K562 (cell line): ENCODE measurements around the gene CLTC. TPM values are rescaled to one million over a fixed set of nuclear protein-coding genes. Genes with fewer than 3 reads are reported as not detected.

ENCODE experiments used
- ATAC-seq: fragments of 200-7000 bp; cut with Tn5 transposase; 3 replicates; pipeline ENCODE4 v1.9.1; 2020; ENCODE audit warnings: moderate library complexity
- BruUV-seq: library from RNA; stranded (reverse); fragments of 400-500 nt; replicated peaks from 2 replicates; lab custom pipeline; 2021; lab: Mats Ljungman, UMichigan
- CTCF ChIA-PET: fragments of 300-600 bp; formaldehyde crosslinking; extraction: SDS; loops from one replicate; lab custom pipeline; 2021; ENCODE audit warnings: low intra/inter-chr PET ratio; lab: Yijun Ruan, JAX
- POLR2A ChIA-PET: fragments of 300-600, 350-650 bp; sonication (Branson Sonifier 250); formaldehyde crosslinking; extraction: SDS; loops from one replicate; lab custom pipeline; 2021; ENCODE audit warnings: antibody characterized with exemption, inconsistent platforms; lab: Yijun Ruan, JAX
- DNase-seq, 4 experiments: peaks; one replicate each; pipeline versions ENCODE4 v3.0.0 to v3.0.0-alpha.2; 2011 to 2018; ENCODE audit warnings: low spot score in 3 of 4, mixed read lengths in 3 of 4; ENCODE audit errors: extremely low read depth in 1 of 4
- FAIRE-seq: peaks from 2 replicates; lab custom pipeline; 2011; peaks lifted over from hg19 to GRCh38; lab: Jason Lieb, UNC
- H2AFZ ChIP-seq: 2 replicates; pipeline ENCODE4 v1.6.0; 2011; ENCODE audit warnings: low read depth, low read length, control low read depth, inconsistent platforms
- H3K27ac ChIP-seq: fragments of 200-600 bp; 3 replicates; pipeline ENCODE4 v1.8.0; 2011; ENCODE audit warnings: low read depth, mild to moderate bottlenecking, control low read depth, inconsistent platforms, low read length, moderate library complexity, mixed read lengths; ENCODE audit errors: extremely low read depth
- H3K27me3 ChIP-seq, 2 experiments: fragments of 300-600 bp in 1 of 2; 2 replicates in 1 of 2; 3 replicates in 1 of 2; pipeline versions ENCODE4 v1.6.0 to v1.8.0; 2011; ENCODE audit warnings: inconsistent platforms in 2 of 2, low read length in 2 of 2, mild to moderate bottlenecking in 1 of 2, mixed read lengths in 1 of 2, moderate library complexity in 1 of 2; ENCODE audit not compliant: control insufficient read depth in 2 of 2, insufficient read depth in 2 of 2
- H3K36me3 ChIP-seq: fragments of 300-600 bp; 3 replicates; pipeline ENCODE4 v1.8.0; 2011; ENCODE audit warnings: mild to moderate bottlenecking, low read length, inconsistent platforms; ENCODE audit not compliant: control insufficient read depth, insufficient read depth
- H3K4me1 ChIP-seq, 2 experiments: fragments of 200-600 bp in 1 of 2; replicated peaks in 1 of 2; 2 replicates in 1 of 2; 3 replicates in 1 of 2; pipeline versions ENCODE4 v1.5.1 to v1.8.0; 2011; ENCODE audit warnings: inconsistent platforms in 2 of 2, low read length in 2 of 2, mild to moderate bottlenecking in 1 of 2, mixed read lengths in 1 of 2, moderate library complexity in 1 of 2; ENCODE audit not compliant: control insufficient read depth in 2 of 2, insufficient read depth in 2 of 2
- H3K4me2 ChIP-seq: 2 replicates; pipeline ENCODE4 v1.6.1; 2011; ENCODE audit warnings: low read length, control low read depth, inconsistent platforms, mixed read lengths; ENCODE audit not compliant: insufficient read depth
- H3K4me3 ChIP-seq: fragments of 200-600 bp; sonication (generic), shearing (Covaris generic); 2 replicates; pipeline ENCODE4 v1.5.1; 2016; ENCODE audit warnings: control low read depth, inconsistent platforms
- H3K79me2 ChIP-seq: fragments of 200-600 bp; 3 replicates; pipeline ENCODE4 v1.8.0; 2011; ENCODE audit warnings: low read length, inconsistent platforms; ENCODE audit not compliant: control insufficient read depth, insufficient read depth
- H3K9ac ChIP-seq, 2 experiments: 2 replicates each; pipeline versions ENCODE4 v1.6.0 to v1.6.1; 2011; ENCODE audit warnings: low read depth in 2 of 2, low read length in 2 of 2, control low read depth in 1 of 2, inconsistent platforms in 1 of 2, mild to moderate bottlenecking in 1 of 2, mixed read lengths in 1 of 2; ENCODE audit not compliant: insufficient read depth in 1 of 2
- H3K9me1 ChIP-seq: one replicate; pipeline ENCODE4 v1.6.0; 2011; ENCODE audit warnings: inconsistent platforms, mild to moderate bottlenecking, low read length, moderate library complexity; ENCODE audit not compliant: control insufficient read depth, insufficient read depth
- H3K9me3 ChIP-seq: replicated peaks from 2 replicates; pipeline ENCODE4 v1.5.1; 2011; ENCODE audit warnings: low read depth, low read length, inconsistent platforms; ENCODE audit not compliant: control insufficient read depth, insufficient read depth
- H4K20me1 ChIP-seq: replicated peaks from 2 replicates; pipeline ENCODE4 v1.6.1; 2011; ENCODE audit warnings: low read length, inconsistent platforms, mixed read lengths; ENCODE audit not compliant: control insufficient read depth, insufficient read depth
- ADNP ChIP-seq: fragments of 200-800 bp; sonication (Bioruptor generic); IDR thresholded peaks from 2 replicates; pipeline ENCODE4 v1.6.1; 2016; ENCODE audit warnings: missing genetic modification characterization, missing compliant biosample characterization
- ARID1B ChIP-seq: fragments of 450-650 bp; IDR thresholded peaks from 2 replicates; pipeline ENCODE4 v1.6.1; 2016; ENCODE audit warnings: antibody characterized with exemption, mild to moderate bottlenecking, inconsistent platforms
- BACH1 ChIP-seq: fragments of 200-800 bp; sonication (Bioruptor generic); IDR thresholded peaks from 2 replicates; pipeline ENCODE4 v1.6.1; 2016; ENCODE audit warnings: missing genetic modification characterization, missing compliant biosample characterization
- EP300 ChIP-seq: IDR thresholded peaks from 2 replicates; pipeline ENCODE4 v1.6.1; 2012; ENCODE audit warnings: low read length, improper control_type of control experiment
- FOXJ2 ChIP-seq: fragments of 200-800 bp; sonication (Bioruptor generic); IDR thresholded peaks from 2 replicates; pipeline ENCODE4 v1.6.1; 2016; ENCODE audit warnings: missing genetic modification characterization, missing compliant biosample characterization
- FOXJ3 ChIP-seq: sonication (generic); formaldehyde crosslinking; IDR thresholded peaks from 2 replicates; pipeline ENCODE4 v1.4.0; 2020; ENCODE audit warnings: mild to moderate bottlenecking, missing genetic modification reagents
- GTF2E2 ChIP-seq: fragments of 200-800 bp; sonication (Bioruptor generic); IDR thresholded peaks from 2 replicates; pipeline ENCODE4 v1.6.1; 2016; ENCODE audit warnings: missing genetic modification characterization, missing compliant biosample characterization
- MBD2 ChIP-seq: sonication (generic); IDR thresholded peaks from 2 replicates; pipeline ENCODE4 v1.6.1; 2016; ENCODE audit warnings: low read depth, borderline replicate concordance
- NKRF ChIP-seq: fragments of 450-650 bp; IDR thresholded peaks from 2 replicates; pipeline ENCODE4 v1.6.1; 2016; ENCODE audit warnings: borderline replicate concordance
- PML ChIP-seq: IDR thresholded peaks from 2 replicates; pipeline ENCODE4 v1.6.1; 2012; ENCODE audit warnings: low read length, inconsistent platforms
- WHSC1 ChIP-seq: IDR thresholded peaks from one replicate; pipeline ENCODE4 v1.6.1; 2012; ENCODE audit warnings: low read length, control low read depth, inconsistent platforms
- ZBTB17 ChIP-seq: fragments of 450-650 bp; formaldehyde crosslinking; IDR thresholded peaks from 2 replicates; pipeline ENCODE4 v1.4.0; 2020; ENCODE audit warnings: mild to moderate bottlenecking
- ZC3H11A ChIP-seq: IDR thresholded peaks from 2 replicates; pipeline ENCODE4 v1.6.1; 2012; ENCODE audit warnings: low read depth, low read length, improper control_type of control experiment
- ZKSCAN8 ChIP-seq: fragments of 200-800 bp; sonication (Bioruptor generic); IDR thresholded peaks from 2 replicates; pipeline ENCODE4 v1.6.1; 2016; ENCODE audit warnings: missing genetic modification characterization, missing compliant biosample characterization
- ZNF668 ChIP-seq: fragments of 250-450 bp; sonication (Bioruptor Pico); IDR thresholded peaks from 2 replicates; pipeline ENCODE4 v1.8.0; 2022; ENCODE audit warnings: mild to moderate bottlenecking, inconsistent platforms
- ZNF766 ChIP-seq: fragments of 200-800 bp; sonication (Bioruptor generic); conservative IDR thresholded peaks from 2 replicates; pipeline ENCODE4 v1.6.1; 2016; ENCODE audit warnings: missing genetic modification characterization, missing compliant biosample characterization
- WGBS: fragments of 100-300 bp; shearing (Covaris generic); methylation state at CpG from one replicate; pipeline ENCODE4 v1.1.6; 2016; ENCODE audit warnings: low coverage, mixed read lengths; ENCODE audit not compliant: insufficient coverage; ENCODE audit errors: missing lambda C conversion rate; 5-methylcytosine and 5-hydroxymethylcytosine counted together
- in situ Hi-C: fragments of 300-500 bp; cut with MboI; formaldehyde crosslinking; loops from 4 replicates; pipeline ENCODE4 v1.15.0; 2018; ENCODE audit warnings: inconsistent platforms, mixed read lengths
- intact Hi-C: fragments of 100-400 bp; cut with micrococcal nuclease; formaldehyde crosslinking; loops from 2 replicates; pipeline ENCODE4 v1.14.2; 2022
- polyA plus RNA-seq, 8 experiments: library from polyadenylated mRNA; depleted of rRNA in 4 of 8; stranded (reverse) in 5 of 8; unstranded in 3 of 8; fragments of >200 nt; fragmentation: Nextera tagmentation in 2 of 8; fragmentation: Illumina TruSeq in 1 of 8; extraction: Ambion mirVana in 2 of 8; extraction: Trizol in 1 of 8; gene quantifications; 2 replicates each; pipeline versions ENCODE4 v1.2.1 to v1.2.3, GENCODE V29; 2011 to 2014; ENCODE audit warnings: inconsistent platforms in 1 of 8, missing spikeins in 1 of 8
- total RNA-seq, 7 experiments: library from RNA; depleted of rRNA in 6 of 7; stranded (reverse); fragments of >200 nt in 6 of 7; fragmentation: Illumina TruSeq in 2 of 7; extraction: Trizol in 2 of 7; gene quantifications; 2 replicates each; pipeline versions ENCODE4 v1.2.1 to v1.2.3, GENCODE V29; 2011 to 2021; ENCODE audit warnings: low replicate concordance in 1 of 7
- TF ChIP-seq, protein P1 (sequence below): sonication (generic); formaldehyde crosslinking; IDR thresholded peaks from 2 replicates; pipeline ENCODE4 v1.8.1; 2023; ENCODE audit warnings: mild to moderate bottlenecking, missing genetic modification reagents
- TF ChIP-seq, protein P2 (sequence below): sonication (generic); formaldehyde crosslinking; IDR thresholded peaks from 2 replicates; pipeline ENCODE4 v1.8.0; 2022; ENCODE audit warnings: mild to moderate bottlenecking, missing genetic modification reagents

The CLTC gene
- total and polyA plus RNA-seq, 9 of the 15 experiments (the other 6 are each of a cell fraction or from before 2014, with no cell fraction given) = 115 to 267 (median 174) TPM

DNA sequence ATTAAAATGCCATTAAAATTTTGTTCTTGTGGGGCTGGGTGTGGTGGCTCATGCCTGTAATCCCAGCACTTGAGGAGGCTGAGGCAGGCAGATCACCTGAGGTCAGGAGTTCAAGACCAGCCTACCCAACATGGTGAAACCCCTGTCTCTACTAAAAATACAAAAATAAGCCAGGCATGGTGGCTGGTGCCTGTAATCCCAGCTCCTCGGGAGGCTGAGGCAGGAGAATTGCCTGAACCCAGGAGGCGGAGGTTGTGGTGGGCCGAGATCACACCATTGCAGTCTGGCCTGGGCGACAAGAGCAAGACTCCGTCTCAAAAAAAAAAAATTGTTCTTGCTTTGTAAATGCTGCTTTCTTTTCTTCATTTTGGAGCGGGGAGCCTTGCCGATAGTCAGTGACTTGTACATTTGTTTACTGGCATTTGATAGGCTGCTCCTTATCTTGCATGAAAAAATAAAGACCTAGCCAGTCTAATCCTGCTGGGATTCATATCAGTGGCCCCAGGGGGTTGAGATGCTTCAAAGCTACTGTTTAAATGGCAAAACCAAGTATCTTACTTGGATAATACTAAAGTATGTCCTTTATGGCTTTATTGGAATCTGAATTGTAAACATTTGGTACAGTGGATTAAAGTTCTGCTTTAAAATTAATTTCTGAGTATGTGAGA lies 3.3 kb upstream of the CLTC start:
- BruUV-seq = no TSS peak
- Histone ChIP-seq H3K9ac (peak overlapping the region; percentile 25 to 43; a peak in 3 of 4 replicates), H4K20me1 (peaks cover 7% of the 10 kb centered on the region), H3K27me3 (no peaks in the 10 kb centered on the region), H3K4me3 (no peak overlapping the region; the same call in 1 of the 2 replicates), H3K9me1 (no peaks in the 10 kb centered on the region), H3K36me3 (peaks cover 6% of the 10 kb centered on the region; the same call in 2 of the 3 replicates), H3K4me2 (peak overlapping the region; percentile 45; the same call in 1 of the 2 replicates), H2AFZ (peak overlapping the region; percentile 76), H3K27ac (peak overlapping the region; percentile 98), H3K9me3 (no peaks in the 10 kb centered on the region), H3K79me2 (peaks cover 39% of the 10 kb centered on the region), H3K4me1 (peaks cover 5 to 12% of the 10 kb centered on the region in 2 experiments; a peak in 4 of 5 replicates)
- intact Hi-C loops (no loop called here), in situ Hi-C loops (no loop called here)
- FAIRE-seq (peak; percentile 76), DNase-seq (peak in 2 of 4 experiments; percentile 69 to 71), ATAC-seq (peak; percentile 16; the same call in 1 of the 3 replicates)
- ChIA-PET CTCF (no interaction called here), POLR2A (interaction anchor here (0.9 kb wide), 1 partner anchor 51 kb away, joined by 5 read pairs; the partner anchor contains the start of gene DHX40)
- 11% methylated on average over 7 of the region's 7 CpGs for WGBS
- TF ChIP-seq ARID1B (peak; percentile 65), EP300 (peak; percentile 53), BACH1 (tag) (no peak), WHSC1 (no peak), NKRF (no peak), ZC3H11A (no peak), FOXJ2 (tag) (0 out of 2 replicates have a peak, but pooled peaks have one; percentile 54), ZNF766 (CRISPR knock-in tag) (peak; percentile 61), ADNP (tag) (0 out of 2 replicates have a peak, but pooled peaks have one; percentile 20), ZKSCAN8 (CRISPR knock-in tag) (0 out of 2 replicates have a peak, but pooled peaks have one; percentile 51), MBD2 (peak; percentile 61), FOXJ3 (CRISPR knock-in tag) (no peak), ZNF668 (CRISPR knock-in tag) (no peak), GTF2E2 (tag) (no peak), ZBTB17 (CRISPR knock-in tag) (peak; percentile 54; the same call in 1 of the 2 replicates), PML (peak; percentile 72; the same call in 1 of the 2 replicates)
- TF ChIP-seq, protein P1, sequence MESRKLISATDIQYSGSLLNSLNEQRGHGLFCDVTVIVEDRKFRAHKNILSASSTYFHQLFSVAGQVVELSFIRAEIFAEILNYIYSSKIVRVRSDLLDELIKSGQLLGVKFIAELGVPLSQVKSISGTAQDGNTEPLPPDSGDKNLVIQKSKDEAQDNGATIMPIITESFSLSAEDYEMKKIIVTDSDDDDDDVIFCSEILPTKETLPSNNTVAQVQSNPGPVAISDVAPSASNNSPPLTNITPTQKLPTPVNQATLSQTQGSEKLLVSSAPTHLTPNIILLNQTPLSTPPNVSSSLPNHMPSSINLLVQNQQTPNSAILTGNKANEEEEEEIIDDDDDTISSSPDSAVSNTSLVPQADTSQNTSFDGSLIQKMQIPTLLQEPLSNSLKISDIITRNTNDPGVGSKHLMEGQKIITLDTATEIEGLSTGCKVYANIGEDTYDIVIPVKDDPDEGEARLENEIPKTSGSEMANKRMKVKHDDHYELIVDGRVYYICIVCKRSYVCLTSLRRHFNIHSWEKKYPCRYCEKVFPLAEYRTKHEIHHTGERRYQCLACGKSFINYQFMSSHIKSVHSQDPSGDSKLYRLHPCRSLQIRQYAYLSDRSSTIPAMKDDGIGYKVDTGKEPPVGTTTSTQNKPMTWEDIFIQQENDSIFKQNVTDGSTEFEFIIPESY = no peak
- TF ChIP-seq, protein P2, sequence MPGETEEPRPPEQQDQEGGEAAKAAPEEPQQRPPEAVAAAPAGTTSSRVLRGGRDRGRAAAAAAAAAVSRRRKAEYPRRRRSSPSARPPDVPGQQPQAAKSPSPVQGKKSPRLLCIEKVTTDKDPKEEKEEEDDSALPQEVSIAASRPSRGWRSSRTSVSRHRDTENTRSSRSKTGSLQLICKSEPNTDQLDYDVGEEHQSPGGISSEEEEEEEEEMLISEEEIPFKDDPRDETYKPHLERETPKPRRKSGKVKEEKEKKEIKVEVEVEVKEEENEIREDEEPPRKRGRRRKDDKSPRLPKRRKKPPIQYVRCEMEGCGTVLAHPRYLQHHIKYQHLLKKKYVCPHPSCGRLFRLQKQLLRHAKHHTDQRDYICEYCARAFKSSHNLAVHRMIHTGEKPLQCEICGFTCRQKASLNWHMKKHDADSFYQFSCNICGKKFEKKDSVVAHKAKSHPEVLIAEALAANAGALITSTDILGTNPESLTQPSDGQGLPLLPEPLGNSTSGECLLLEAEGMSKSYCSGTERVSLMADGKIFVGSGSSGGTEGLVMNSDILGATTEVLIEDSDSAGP (CRISPR knock-in tag) = no peak
